T-helper 1 cell treated with Interleukin-12 subunit alpha and Interleukin-12 subunit beta and Interleukin-4 antibody, amounts not matched to agents 30 μg/mL and 1 μg/mL, for 36 hours (primary cell): ENCODE results near the gene ACTN1.
"Not testable (repeated sequence)": the region's sequence is repeated elsewhere in the genome, so short reads cannot be mapped to it uniquely, and the experiment has no call there.

Experiments used
- H3K27ac Mint-ChIP-seq: one replicate; pipeline ENCODE4 v1.8.0; 2021; ENCODE audit warnings: mild to moderate bottlenecking, mixed read lengths
- H3K27me3 Mint-ChIP-seq: one replicate; pipeline ENCODE4 v1.8.0; 2021; ENCODE audit warnings: low read depth, mixed read lengths
- H3K36me3 Mint-ChIP-seq: one replicate; pipeline ENCODE4 v1.8.0; 2021; ENCODE audit warnings: low read depth, mixed read lengths
- H3K4me1 Mint-ChIP-seq: one replicate; pipeline ENCODE4 v1.8.0; 2021; ENCODE audit warnings: low read depth, mixed read lengths
- H3K4me3 Mint-ChIP-seq: one replicate; pipeline ENCODE4 v1.8.0; 2021; ENCODE audit warnings: mild to moderate bottlenecking, moderate library complexity, mixed read lengths
- H3K9me3 Mint-ChIP-seq: one replicate; pipeline ENCODE4 v1.8.0; 2021; ENCODE audit warnings: mixed read lengths

The ACTN1 gene

DNA sequence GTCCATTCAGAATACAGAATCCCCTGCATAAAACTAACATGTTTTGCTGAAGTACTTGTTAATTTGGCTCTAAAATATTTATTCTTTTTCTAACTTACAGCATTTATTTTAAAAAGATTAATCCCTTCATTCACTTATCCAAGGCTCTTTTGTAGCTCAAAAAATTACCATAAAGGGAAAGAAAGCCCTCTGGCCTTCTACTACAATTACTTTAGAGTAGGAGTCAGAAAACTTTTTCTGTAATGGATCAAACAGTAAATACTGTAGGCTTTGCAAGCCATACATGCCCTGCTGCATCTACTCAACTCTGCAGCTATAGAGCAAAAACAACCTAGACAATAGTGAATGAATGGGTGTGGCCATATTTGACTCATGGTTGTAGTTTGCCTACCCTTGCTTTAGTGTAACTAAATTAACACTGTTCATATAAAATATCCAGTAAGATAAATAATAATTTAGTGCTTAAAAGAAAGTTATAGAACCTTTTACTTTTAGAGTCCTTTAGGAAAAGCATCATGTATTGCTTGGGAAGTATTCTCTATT is 112.0 kb downstream of the ACTN1 start:
- no peaks in the 10 kb centered on the region for H3K27me3 Mint-ChIP-seq
- no peaks in the 10 kb centered on the region for H3K4me1 Mint-ChIP-seq
- H3K9me3 Mint-ChIP-seq, result peaks cover 6% of the 10 kb centered on the region
- H3K27ac Mint-ChIP-seq, result no peak overlapping the region
- no peaks in the 10 kb centered on the region for H3K36me3 Mint-ChIP-seq
- no peak overlapping the region for H3K4me3 Mint-ChIP-seq

- Mint-ChIP-seq H3K9me3 (peaks cover 6% of the 10 kb centered on the region), H3K27ac (no peak overlapping the region), H3K27me3 (no peaks in the 10 kb centered on the region), H3K4me3 (no peak overlapping the region), H3K36me3 (no peaks in the 10 kb centered on the region), H3K4me1 (no peaks in the 10 kb centered on the region)
Measured at GRCh38 chr14:68865542-68865941, 113.6 kb downstream of the ACTN1 start.

DNA sequence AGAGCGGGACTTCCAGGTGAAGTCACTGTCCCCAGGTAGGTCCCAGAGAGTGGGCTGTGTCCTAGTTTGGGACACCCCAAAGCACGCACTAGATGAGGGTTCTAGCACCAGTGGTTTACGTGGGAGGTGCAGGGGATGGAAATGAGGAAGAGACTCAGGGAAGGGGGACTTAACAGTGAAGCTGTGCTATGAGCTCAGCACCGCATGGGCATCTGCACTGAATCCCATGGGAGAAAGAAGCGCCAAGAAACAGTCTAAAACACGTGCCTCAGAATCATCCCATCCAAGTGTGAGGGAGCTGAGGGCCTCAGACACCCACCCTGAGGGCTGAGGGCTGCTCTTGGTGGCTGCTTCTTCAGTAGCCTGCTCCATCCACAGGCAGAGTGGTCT is 114.7 kb downstream of the ACTN1 start:
- Mint-ChIP-seq H3K4me3 (no peak overlapping the region), H3K27ac (no peak overlapping the region), H3K36me3 (no peaks in the 10 kb centered on the region), H3K27me3 (no peaks in the 10 kb centered on the region), H3K4me1 (no peaks in the 10 kb centered on the region), H3K9me3 (peaks cover 6% of the 10 kb centered on the region)

DNA sequence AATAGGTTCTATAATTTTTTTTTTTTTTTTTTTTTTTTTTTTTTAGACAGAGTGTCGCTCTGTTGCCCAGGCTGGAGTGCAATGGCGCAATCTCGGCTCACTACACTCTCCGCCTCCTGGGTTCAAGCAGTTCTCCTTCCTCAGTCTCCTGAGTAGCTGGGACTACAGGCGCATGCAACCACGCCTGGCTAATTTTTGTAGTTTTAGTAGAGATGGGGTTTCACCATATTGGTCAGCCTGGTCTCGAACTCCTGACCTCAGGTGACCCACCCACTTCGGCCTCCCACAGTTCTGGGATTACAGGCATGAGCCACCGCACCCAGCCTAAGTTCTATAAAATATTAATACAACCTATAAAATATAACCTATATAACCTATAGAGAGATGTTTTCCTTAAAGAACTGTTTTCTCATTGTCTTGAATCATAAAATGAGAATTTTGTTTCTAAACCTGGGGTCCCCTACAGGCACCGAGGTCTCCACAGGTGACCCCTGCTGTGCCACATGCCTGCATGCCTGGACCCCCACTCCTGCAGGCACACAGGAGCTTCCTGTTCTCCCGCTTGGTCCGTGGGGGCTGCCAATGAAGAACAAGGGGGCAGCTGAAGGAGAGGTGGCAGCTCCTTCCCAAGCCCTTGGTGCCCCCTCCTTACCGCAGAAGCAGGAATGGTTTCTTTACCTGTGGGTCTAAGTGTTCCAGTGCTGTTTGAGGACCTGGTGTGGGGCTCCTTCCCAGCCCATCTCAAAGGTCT is 115.3 kb downstream of the ACTN1 start:
- Mint-ChIP-seq H3K9me3 (peaks cover 6% of the 10 kb centered on the region), H3K27me3 (no peaks in the 10 kb centered on the region), H3K4me3 (no peak overlapping the region), H3K36me3 (no peaks in the 10 kb centered on the region), H3K27ac (no peak overlapping the region), H3K4me1 (no peaks in the 10 kb centered on the region)

GRCh38 chr14:68862954-68863594 is 116.0 kb downstream of the ACTN1 start:
- Mint-ChIP-seq H3K4me1 (no peaks in the 10 kb centered on the region), H3K9me3 (peaks cover 6% of the 10 kb centered on the region), H3K27ac (no peak overlapping the region), H3K36me3 (no peaks in the 10 kb centered on the region), H3K4me3 (no peak overlapping the region), H3K27me3 (no peaks in the 10 kb centered on the region)

DNA sequence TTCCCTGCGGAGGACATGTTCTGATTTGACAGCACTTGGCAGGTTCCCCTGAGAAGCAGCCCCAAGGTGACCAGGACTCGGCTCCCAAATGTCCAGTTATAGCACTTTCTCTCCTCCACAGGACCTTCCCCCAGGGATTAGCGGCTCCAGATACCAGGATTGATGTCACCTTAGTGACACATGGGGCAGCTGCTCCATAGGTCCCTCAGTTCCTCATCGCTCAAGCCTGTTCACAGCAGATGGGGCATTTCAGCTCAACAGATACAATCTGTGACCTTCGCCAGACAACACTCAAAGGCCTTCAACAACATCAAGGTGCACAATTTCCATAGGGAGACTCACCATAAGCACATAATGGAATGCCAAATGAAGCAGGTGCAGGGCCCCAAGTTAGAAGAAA is 118.3 kb downstream of the ACTN1 start:
- H3K27ac Mint-ChIP-seq, result no peak overlapping the region
- no peaks in the 10 kb centered on the region for H3K27me3 Mint-ChIP-seq
- H3K36me3 Mint-ChIP-seq, result no peaks in the 10 kb centered on the region
- H3K9me3 Mint-ChIP-seq, result peaks cover 5% of the 10 kb centered on the region
- H3K4me3 Mint-ChIP-seq, result no peak overlapping the region
- H3K4me1 Mint-ChIP-seq, result no peaks in the 10 kb centered on the region

GRCh38 chr14:68857516-68858070 is 121.5 kb downstream of the ACTN1 start:
- Mint-ChIP-seq H3K36me3 (no peaks in the 10 kb centered on the region), H3K27ac (no peak overlapping the region), H3K4me3 (no peak overlapping the region)

DNA sequence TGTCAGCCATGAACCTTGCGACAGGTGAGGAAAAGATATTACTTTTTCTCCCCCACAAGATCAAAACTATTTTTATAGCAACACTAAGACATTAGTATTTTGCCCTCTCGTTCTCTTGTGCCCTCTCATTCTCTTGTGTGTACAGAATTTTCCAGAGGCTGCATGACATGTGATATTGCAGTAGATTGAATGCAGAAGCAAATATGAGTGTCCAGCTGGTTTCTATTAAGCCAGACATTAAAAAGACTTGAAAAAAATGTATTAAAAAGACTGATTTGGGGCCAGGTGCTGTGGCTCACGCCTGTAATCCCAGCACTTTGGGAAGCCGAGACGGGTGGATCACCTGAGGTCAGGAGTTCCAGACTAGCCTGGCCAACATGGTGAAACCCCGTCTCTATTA is 122.5 kb downstream of the ACTN1 start:
- H3K27ac Mint-ChIP-seq, result no peak overlapping the region
- H3K9me3 Mint-ChIP-seq, result no peaks in the 10 kb centered on the region
- H3K27me3 Mint-ChIP-seq, result no peaks in the 10 kb centered on the region
- H3K4me1 Mint-ChIP-seq, result no peaks in the 10 kb centered on the region
- no peak overlapping the region for H3K4me3 Mint-ChIP-seq
- no peaks in the 10 kb centered on the region for H3K36me3 Mint-ChIP-seq

More at GRCh38 chr14:68857516-68858070, 121.5 kb downstream of the ACTN1 start:
- H3K27me3 Mint-ChIP-seq, result no peaks in the 10 kb centered on the region
- H3K4me1 Mint-ChIP-seq, result no peaks in the 10 kb centered on the region
- no peaks in the 10 kb centered on the region for H3K9me3 Mint-ChIP-seq

- Mint-ChIP-seq H3K27ac (no peak overlapping the region), H3K36me3 (no peaks in the 10 kb centered on the region), H3K4me1 (no peaks in the 10 kb centered on the region), H3K27me3 (no peaks in the 10 kb centered on the region), H3K9me3 (no peaks in the 10 kb centered on the region), H3K4me3 (no peak overlapping the region)
Measured at GRCh38 chr14:68854421-68854820, 124.7 kb downstream of the ACTN1 start.

- Mint-ChIP-seq H3K27ac (no peak overlapping the region), H3K4me3 (no peak overlapping the region), H3K36me3 (no peaks in the 10 kb centered on the region), H3K9me3 (no peaks in the 10 kb centered on the region), H3K27me3 (no peaks in the 10 kb centered on the region), H3K4me1 (no peaks in the 10 kb centered on the region)
Measured at GRCh38 chr14:68853749-68854148, 125.4 kb downstream of the ACTN1 start.

- not testable (repeated sequence) for H3K4me1 Mint-ChIP-seq, H3K27ac Mint-ChIP-seq, H3K4me3 Mint-ChIP-seq, H3K9me3 Mint-ChIP-seq, H3K36me3 Mint-ChIP-seq, H3K27me3 Mint-ChIP-seq
Measured at GRCh38 chr14:68852493-68852892, 126.6 kb downstream of the ACTN1 start.

- Mint-ChIP-seq H3K36me3 (no peaks in the 10 kb centered on the region), H3K27me3 (no peaks in the 10 kb centered on the region), H3K27ac (no peak overlapping the region), H3K9me3 (no peaks in the 10 kb centered on the region), H3K4me1 (no peaks in the 10 kb centered on the region), H3K4me3 (no peak overlapping the region)
Measured at GRCh38 chr14:68851078-68851477, 128.0 kb downstream of the ACTN1 start.

DNA sequence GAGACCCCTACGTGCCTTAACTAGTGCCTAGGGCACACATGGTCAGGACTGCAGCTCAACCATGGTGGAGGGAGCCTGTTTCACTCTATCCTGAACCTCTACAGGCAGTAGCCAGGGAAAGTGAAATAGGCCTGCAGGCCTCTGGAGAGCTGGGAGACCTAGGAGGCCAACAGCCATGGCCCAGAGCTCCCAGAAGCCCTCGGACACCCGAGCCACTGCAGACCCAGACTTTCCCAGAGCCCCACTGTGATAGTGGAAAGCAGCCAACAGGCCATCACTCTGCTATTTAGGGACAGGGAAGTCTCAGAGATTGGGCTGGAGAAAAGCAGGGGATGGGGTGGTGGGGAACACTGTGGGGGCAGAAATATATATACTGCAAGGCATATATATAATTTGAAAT is 129.7 kb downstream of the ACTN1 start:
- H3K4me1 Mint-ChIP-seq, result no peaks in the 10 kb centered on the region
- H3K27me3 Mint-ChIP-seq, result peaks cover 5% of the 10 kb centered on the region
- no peak overlapping the region for H3K4me3 Mint-ChIP-seq
- H3K36me3 Mint-ChIP-seq, result no peaks in the 10 kb centered on the region
- no peaks in the 10 kb centered on the region for H3K9me3 Mint-ChIP-seq
- no peak overlapping the region for H3K27ac Mint-ChIP-seq

- H3K27me3 Mint-ChIP-seq, result peaks cover 12% of the 10 kb centered on the region
- H3K27ac Mint-ChIP-seq, result no peak overlapping the region
- H3K36me3 Mint-ChIP-seq, result no peaks in the 10 kb centered on the region
- H3K4me1 Mint-ChIP-seq, result peaks cover 7% of the 10 kb centered on the region
- H3K4me3 Mint-ChIP-seq, result no peak overlapping the region
- no peaks in the 10 kb centered on the region for H3K9me3 Mint-ChIP-seq
Measured at GRCh38 chr14:68848253-68848652, 130.8 kb downstream of the ACTN1 start.

- H3K4me1 Mint-ChIP-seq, H3K4me3 Mint-ChIP-seq, H3K27ac Mint-ChIP-seq, H3K36me3 Mint-ChIP-seq, H3K9me3 Mint-ChIP-seq: not testable (repeated sequence)
- H3K27me3 Mint-ChIP-seq, result peaks cover 12% of the 10 kb centered on the region
Measured at GRCh38 chr14:68847640-68848039, 131.5 kb downstream of the ACTN1 start.
